OCI-LY1 (cell line): ENCODE data around the gene CIC.

Experiments used
- H2AFZ ChIP-seq: fragments of 200-600 bp; sonication (generic), shearing (Covaris generic); 2 replicates; pipeline ENCODE4 v1.6.0; 2014; ENCODE audit warnings: antibody characterized with exemption, mild to moderate bottlenecking, low read length
- H3F3A ChIP-seq: fragments of 200-600 bp; sonication (generic), shearing (Covaris generic); 2 replicates; pipeline ENCODE4 v1.6.0; 2014; ENCODE audit warnings: mild to moderate bottlenecking, antibody characterized with exemption, low read length, moderate library complexity; ENCODE audit not compliant: insufficient read depth
- H3K27ac ChIP-seq: fragments of 200-600 bp; sonication (generic); 2 replicates; pipeline ENCODE4 v1.5.1; 2014; ENCODE audit warnings: low read length, mixed run types, mild to moderate bottlenecking, low read depth; ENCODE audit not compliant: poor library complexity, severe bottlenecking
- H3K27me3 ChIP-seq: fragments of 200-600 bp; sonication (generic); 2 replicates; pipeline ENCODE4 v1.6.0; 2014; ENCODE audit warnings: antibody characterized with exemption, mild to moderate bottlenecking, low read length, moderate library complexity; ENCODE audit not compliant: insufficient read depth
- H3K36me3 ChIP-seq: fragments of 200-600 bp; sonication (generic); 2 replicates; pipeline ENCODE4 v1.6.1; 2014; ENCODE audit warnings: mild to moderate bottlenecking, antibody characterized with exemption, low read length, moderate library complexity, mixed read lengths; ENCODE audit not compliant: insufficient read depth
- H3K4me1 ChIP-seq: fragments of 200-600 bp; sonication (generic); 2 replicates; pipeline ENCODE4 v1.5.1; 2014; ENCODE audit warnings: mild to moderate bottlenecking, low read length, moderate library complexity; ENCODE audit not compliant: insufficient read depth, severe bottlenecking
- H3K4me2 ChIP-seq: fragments of 200-600 bp; sonication (generic), shearing (Covaris generic); 2 replicates; pipeline ENCODE4 v1.6.1; 2014; ENCODE audit warnings: low read length
- H3K4me3 ChIP-seq: fragments of 200-600 bp; sonication (generic); 2 replicates; pipeline ENCODE4 v1.5.1; 2014; ENCODE audit warnings: low read length, low read depth, mild to moderate bottlenecking, mixed read lengths; ENCODE audit not compliant: poor library complexity, severe bottlenecking
- H3K79me2 ChIP-seq: fragments of 200-600 bp; shearing (Covaris generic); 2 replicates; pipeline ENCODE4 v1.6.1; 2016; ENCODE audit warnings: mixed run types, low read length, mixed read lengths; ENCODE audit not compliant: insufficient read depth
- H3K9ac ChIP-seq: fragments of 200-600 bp; sonication (generic), shearing (Covaris generic); 2 replicates; pipeline ENCODE4 v1.6.1; 2014; ENCODE audit warnings: mild to moderate bottlenecking, low read length, mixed read lengths
- H3K9me2 ChIP-seq: fragments of 200-600 bp; sonication (generic), shearing (Covaris generic); 2 replicates; pipeline ENCODE4 v1.6.1; 2014; ENCODE audit warnings: low read depth, mild to moderate bottlenecking, low read length, mixed read lengths
- H3K9me3 ChIP-seq: fragments of 200-600 bp; shearing (Covaris generic); 2 replicates; pipeline ENCODE4 v1.6.1; 2014; ENCODE audit warnings: low read length, mixed read lengths
- H4K20me1 ChIP-seq: fragments of 200-600 bp; sonication (generic), shearing (Covaris generic); 2 replicates; pipeline ENCODE4 v1.6.0; 2016; ENCODE audit warnings: mild to moderate bottlenecking, low read length; ENCODE audit not compliant: insufficient read depth
- CTCF ChIP-seq: fragments of 200-600 bp; sonication (generic), shearing (Covaris generic); IDR thresholded peaks from 2 replicates; pipeline ENCODE4 v1.5.1; 2017; ENCODE audit warnings: mild to moderate bottlenecking, antibody characterized with exemption, low read length, moderate library complexity, mixed read lengths
- EZH2 ChIP-seq: fragments of 200-600 bp; sonication (generic), shearing (Covaris generic); IDR thresholded peaks from 2 replicates; pipeline ENCODE4 v1.8.0; 2017; ENCODE audit warnings: borderline replicate concordance, mixed run types, mild to moderate bottlenecking, antibody characterized with exemption, low read length, moderate library complexity, mixed read lengths

CIC gene

GRCh38 chr19:42268142-42268703 lies 829 bp upstream of the CIC start:
- Histone ChIP-seq H3K4me2 (peak overlapping the region; percentile 96), H3K9me2 (no peaks in the 10 kb centered on the region), H3K79me2 (no peaks in the 10 kb centered on the region), H3K9me3 (no peaks in the 10 kb centered on the region), H3K27me3 (no peaks in the 10 kb centered on the region), H3K27ac (peak overlapping the region; percentile 92), H3K9ac (peak overlapping the region; percentile 93), H3K36me3 (no peaks in the 10 kb centered on the region), H4K20me1 (no peaks in the 10 kb centered on the region), H3K4me1 (peaks cover 30% of the 10 kb centered on the region), H3F3A (no peaks in the 10 kb centered on the region), H3K4me3 (peak overlapping the region; percentile 81), H2AFZ (0 out of 2 replicates have a peak overlapping the region, but pooled peaks have one; percentile 68)
- TF ChIP-seq CTCF (no peak), EZH2 (no peak)

GRCh38 chr19:42269478-42270345 lies 660 bp downstream of the CIC start:
- no peak for TF ChIP-seq CTCF
- no peak for TF ChIP-seq EZH2
- Histone ChIP-seq H3F3A (no peaks in the 10 kb centered on the region), H3K4me2 (peak overlapping the region; percentile 79), H3K27me3 (no peaks in the 10 kb centered on the region), H3K9ac (peak overlapping the region; percentile 72), H3K4me3 (peak overlapping the region; percentile 81), H3K27ac (peak overlapping the region; percentile 89), H3K4me1 (peaks cover 30% of the 10 kb centered on the region), H3K9me2 (no peaks in the 10 kb centered on the region), H3K9me3 (no peaks in the 10 kb centered on the region), H2AFZ (no peak overlapping the region), H3K36me3 (peaks cover 4% of the 10 kb centered on the region; the same call in 1 of the 2 replicates), H4K20me1 (no peaks in the 10 kb centered on the region), H3K79me2 (no peaks in the 10 kb centered on the region)

- Histone ChIP-seq H3K27me3 (no peaks in the 10 kb centered on the region), H3K9me3 (no peaks in the 10 kb centered on the region), H3K4me2 (peak overlapping the region; percentile 79), H4K20me1 (no peaks in the 10 kb centered on the region), H3K4me1 (peaks cover 30% of the 10 kb centered on the region), H3F3A (no peaks in the 10 kb centered on the region), H3K4me3 (peak overlapping the region; percentile 81), H3K27ac (peak overlapping the region; percentile 89), H3K9ac (peak overlapping the region; percentile 72), H3K9me2 (no peaks in the 10 kb centered on the region), H2AFZ (no peak overlapping the region), H3K79me2 (no peaks in the 10 kb centered on the region), H3K36me3 (peaks cover 4% of the 10 kb centered on the region; the same call in 1 of the 2 replicates)
- TF ChIP-seq CTCF (no peak), EZH2 (no peak)
Observed at GRCh38 chr19:42270346-42271044, 1.4 kb downstream of the CIC start.
